Hepatocyte (in vitro differentiated cells): Measurements from ENCODE around the gene B3GALT4.

Experiments used
- EZH2 ChIP-seq: fragments of 200-600 bp; sonication (generic); IDR thresholded peaks from 2 replicates; pipeline ENCODE4 v1.6.1; 2016; ENCODE audit warnings: antibody characterized with exemption, mild to moderate bottlenecking, borderline replicate concordance
- EZH2phosphoT487 ChIP-seq: fragments of 200-600 bp; sonication (generic); IDR thresholded peaks from one replicate; pipeline ENCODE4 v1.6.1; 2018; ENCODE audit warnings: antibody characterized with exemption, mild to moderate bottlenecking, low read depth, moderate library complexity; ENCODE audit not compliant: unreplicated experiment, severe bottlenecking
- TF ChIP-seq, protein P1 (sequence below): fragments of 200-600 bp; sonication (generic); IDR thresholded peaks from 2 replicates; pipeline ENCODE4 v1.5.1; 2016; ENCODE audit warnings: antibody characterized with exemption, mild to moderate bottlenecking; ENCODE audit not compliant: poor library complexity

DNA sequence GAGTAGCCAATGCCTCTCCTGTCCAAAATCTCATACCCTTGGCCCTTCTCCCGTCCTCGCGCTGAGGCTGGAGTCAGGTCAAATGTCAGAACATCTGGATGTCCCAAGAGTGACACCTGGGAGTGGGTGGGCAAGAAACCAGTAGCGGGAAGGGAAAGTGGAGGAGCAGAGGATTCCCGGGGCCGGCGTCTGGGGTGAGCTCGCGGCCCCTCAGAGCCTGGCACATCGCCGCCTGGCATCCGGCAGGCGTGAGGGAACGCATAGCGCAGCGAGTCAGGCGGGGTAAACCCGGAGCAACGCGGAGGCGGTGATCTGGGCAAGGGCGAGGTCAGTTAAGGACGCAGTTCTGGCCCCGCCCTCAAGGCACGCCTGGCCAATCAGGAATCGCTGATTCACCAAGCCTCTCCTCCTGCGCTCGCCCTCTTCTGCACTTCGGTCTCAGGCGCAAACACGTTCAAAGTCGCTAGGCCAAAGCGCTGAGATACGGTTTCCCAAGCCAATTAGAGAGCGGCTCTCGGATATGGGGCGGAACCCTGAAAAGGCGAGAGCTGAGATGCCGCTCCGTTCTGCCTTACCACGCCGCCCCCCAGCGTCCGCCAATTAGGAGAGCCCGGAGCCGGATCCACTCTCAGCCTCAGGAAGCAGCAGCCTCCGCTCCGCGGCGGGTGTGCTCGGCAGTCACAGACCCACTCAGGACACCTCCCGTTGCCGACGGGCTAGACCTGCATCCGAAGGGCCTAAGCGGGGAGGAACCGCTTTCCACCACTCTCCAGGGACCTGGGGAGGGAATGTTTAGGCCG is 27.8 kb upstream of the B3GALT4 start:
- TF ChIP-seq, protein P1, sequence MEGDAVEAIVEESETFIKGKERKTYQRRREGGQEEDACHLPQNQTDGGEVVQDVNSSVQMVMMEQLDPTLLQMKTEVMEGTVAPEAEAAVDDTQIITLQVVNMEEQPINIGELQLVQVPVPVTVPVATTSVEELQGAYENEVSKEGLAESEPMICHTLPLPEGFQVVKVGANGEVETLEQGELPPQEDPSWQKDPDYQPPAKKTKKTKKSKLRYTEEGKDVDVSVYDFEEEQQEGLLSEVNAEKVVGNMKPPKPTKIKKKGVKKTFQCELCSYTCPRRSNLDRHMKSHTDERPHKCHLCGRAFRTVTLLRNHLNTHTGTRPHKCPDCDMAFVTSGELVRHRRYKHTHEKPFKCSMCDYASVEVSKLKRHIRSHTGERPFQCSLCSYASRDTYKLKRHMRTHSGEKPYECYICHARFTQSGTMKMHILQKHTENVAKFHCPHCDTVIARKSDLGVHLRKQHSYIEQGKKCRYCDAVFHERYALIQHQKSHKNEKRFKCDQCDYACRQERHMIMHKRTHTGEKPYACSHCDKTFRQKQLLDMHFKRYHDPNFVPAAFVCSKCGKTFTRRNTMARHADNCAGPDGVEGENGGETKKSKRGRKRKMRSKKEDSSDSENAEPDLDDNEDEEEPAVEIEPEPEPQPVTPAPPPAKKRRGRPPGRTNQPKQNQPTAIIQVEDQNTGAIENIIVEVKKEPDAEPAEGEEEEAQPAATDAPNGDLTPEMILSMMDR: no peak
- TF ChIP-seq EZH2: no peak
- TF ChIP-seq EZH2phosphoT487: no peak
